EL (cell line): Measurements from ENCODE around the gene BARHL2.

Source experiments
- DNase-seq: peaks from one replicate; pipeline ENCODE4 v3.0.0-alpha.2; 2016

The BARHL2 gene

GRCh38 chr1:90716552-90717355 is at the start of gene BARHL2:
BARHL2 (minus strand) TSS chr1:90717302; CDS start chr1:90717195, 107 bp downstream.
- DNase-seq, result no peak

DNA sequence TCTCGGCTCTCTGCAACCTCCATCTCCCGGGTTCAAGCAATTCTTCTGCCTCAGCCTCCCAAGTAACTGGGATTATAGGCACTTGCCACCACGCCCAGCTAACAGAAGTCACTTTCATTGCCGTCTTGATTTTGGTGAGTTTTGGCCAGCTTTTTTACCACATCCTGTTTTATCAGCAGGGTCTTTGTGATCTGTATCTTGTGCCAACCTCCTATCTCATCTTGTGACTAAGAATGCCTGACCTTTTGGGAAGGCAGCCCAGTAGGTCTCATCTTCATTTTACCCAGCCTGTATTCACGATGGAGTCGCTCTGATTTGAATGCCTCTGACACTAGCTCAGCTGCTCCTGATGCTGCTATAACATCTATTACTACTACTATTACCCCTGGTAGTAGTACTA is 46.8 kb upstream of the BARHL2 start:
- DNase-seq, result no peak

DNA sequence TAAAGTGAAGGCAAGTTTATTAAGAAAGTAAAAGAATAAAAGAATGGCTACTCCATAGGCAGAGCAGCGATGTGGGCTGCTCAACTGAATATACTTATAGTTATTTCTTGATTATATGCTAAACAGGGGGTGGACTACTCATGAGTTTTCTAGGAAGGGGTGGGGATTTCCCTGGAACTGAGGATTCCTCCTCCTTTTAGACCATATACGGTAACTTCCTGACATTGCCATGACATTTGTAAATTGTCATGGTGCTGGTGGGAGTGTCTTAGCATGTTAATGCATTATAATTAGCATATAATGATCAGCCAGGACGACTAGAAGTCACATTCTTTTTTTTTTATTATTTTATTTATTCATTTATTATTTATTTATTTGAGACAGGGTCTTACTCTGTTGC is 46.4 kb upstream of the BARHL2 start:
- DNase-seq, result no peak

DNA sequence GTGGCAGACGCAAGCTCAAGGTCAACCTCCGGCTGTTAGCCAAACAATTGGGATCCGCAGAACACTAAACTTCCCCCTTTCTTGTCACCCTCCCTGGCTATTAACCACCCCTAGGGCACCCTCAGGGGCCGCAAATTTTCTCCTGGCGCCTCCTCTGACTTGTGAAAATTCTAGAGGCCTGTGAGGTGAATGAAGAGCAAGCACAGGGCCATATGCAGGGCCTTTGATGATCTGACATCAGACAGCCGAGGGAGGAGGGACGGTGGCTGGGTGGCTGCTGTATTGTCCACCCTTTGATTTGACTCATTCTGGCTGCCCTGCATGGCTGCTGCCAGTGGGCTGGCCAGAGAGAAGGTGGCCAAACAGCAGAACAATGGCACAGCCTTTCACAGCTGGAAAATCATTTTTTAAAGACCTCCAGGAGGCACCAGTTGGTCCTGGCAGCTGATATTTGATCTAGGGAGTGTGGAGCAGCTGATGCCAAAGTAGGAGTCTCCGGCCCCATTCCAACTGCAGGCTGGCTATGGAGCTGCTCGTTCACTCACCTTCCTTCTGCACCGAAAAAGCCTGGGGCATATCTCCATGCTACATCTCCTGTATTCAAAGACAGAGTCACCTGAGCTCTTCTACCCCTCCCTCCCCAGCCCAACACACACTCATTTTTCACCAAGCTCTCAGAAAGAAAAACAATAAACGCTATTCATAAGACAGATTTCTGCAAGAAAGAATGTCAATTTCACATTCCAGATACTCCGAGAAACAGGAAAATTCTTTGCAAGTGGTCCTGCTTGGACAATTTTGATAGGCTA is 44.9 kb upstream of the BARHL2 start:
- no peak for DNase-seq

GRCh38 chr1:90761156-90761555 is 44.1 kb upstream of the BARHL2 start:
- DNase-seq, result no peak

DNA sequence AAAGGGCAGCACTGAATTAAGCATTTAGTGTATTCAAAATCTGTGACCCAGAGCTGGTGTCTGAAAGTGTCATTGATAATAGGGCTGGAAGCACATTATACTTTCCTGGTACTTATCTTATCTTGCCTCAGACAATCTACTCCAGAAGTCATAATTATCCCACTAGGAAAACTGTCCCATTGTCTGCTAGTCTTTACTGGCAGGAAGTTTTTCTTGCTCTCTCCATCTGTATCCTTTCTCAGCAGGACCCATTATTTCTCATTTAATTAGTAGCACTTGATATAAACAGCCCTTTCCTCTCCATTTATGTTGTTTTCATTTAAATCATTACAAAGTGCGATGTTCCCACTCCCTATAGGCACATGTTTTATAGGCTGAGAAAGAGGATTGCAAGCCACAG is 36.5 kb upstream of the BARHL2 start:
- no peak for DNase-seq

DNA sequence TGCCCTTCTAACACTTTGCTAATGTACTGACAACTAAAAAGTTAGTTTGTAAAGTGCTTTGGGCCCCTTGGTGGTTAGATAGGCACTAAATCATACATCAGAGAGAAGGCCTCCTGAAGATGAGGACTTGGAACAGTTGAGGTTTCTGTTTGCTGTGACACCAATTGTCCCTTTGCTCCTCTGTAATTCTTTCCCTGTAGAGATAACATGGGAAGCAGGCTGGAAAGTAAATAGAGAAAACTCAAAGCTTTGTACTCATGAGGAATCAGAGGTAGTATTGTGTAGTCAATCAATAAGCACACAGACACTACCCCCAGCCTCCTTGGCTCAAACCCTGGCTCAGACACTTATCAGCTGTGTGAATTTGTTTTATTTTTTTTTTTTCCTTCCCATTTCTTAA is 31.6 kb upstream of the BARHL2 start:
- no peak for DNase-seq

- no peak for DNase-seq
Observed at GRCh38 chr1:90746857-90747256, 29.8 kb upstream of the BARHL2 start.

DNA sequence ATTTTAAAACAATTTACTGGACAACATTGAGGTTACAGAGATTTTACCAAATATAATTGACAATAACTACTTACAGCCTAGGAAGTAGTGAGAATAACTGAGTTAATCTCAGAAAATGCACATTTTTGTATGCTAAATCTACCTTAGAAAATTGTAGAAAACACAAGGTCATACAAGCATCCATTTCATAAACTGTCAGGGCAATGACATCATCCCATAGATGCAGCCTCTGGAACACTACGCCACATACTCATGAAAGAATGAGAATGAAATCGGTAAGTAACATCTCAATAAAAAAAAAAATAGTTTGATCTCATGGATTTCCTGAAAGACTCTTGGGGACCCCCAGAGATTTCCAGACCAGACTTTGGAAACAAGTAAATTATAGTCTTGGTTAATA is 28.9 kb upstream of the BARHL2 start:
- no peak for DNase-seq

DNA sequence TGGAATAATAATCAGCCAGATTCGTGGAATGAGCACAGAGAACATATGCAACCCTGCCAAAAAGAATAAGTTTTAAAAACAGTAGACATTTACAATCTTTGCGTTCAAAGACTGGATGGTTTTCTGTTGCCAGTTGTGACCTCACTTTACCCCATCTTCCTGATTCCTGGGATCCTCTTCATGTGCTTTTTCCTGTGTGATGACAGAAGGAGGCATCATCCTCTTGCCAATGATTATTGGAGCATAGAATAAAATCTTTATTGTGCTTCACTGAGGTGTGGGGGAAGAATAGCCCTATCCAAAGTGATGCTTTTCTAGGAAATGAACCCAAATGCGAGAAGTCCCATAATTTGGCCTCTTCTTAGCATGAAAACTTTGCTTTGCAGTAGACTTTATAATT is 15.0 kb upstream of the BARHL2 start:
- DNase-seq, result no peak

DNA sequence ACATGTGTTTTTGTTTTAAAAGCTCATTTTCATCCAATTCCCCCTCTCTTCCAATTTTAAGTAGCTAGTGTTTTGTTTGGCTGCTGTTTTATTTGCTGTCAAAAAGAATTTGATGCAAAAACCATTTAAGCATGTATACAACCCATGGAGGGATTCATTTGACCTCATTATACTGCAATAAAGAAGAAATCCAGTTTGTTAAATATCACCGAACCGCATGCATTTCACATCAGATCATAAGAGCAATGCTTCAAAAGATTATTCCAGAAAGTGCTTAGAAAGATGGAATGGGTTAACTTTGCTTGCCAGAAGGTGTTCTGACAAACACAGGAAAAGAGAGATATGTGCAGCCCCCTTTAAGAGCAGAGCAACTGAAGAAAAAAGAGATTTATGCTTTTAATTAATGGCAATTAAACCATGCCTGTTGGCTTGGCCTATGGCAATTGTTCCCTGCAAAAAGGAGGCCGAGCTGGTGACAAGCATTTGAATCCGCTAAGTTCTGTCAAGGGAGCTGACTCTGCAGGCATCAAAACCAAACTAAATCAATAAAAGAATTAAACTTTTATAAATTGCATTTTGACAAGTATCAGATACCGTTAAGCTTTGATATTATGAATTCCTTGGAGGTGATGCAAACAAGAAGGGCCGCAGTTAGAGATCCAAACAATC is 14.4 kb upstream of the BARHL2 start:
- DNase-seq, result no peak

DNA sequence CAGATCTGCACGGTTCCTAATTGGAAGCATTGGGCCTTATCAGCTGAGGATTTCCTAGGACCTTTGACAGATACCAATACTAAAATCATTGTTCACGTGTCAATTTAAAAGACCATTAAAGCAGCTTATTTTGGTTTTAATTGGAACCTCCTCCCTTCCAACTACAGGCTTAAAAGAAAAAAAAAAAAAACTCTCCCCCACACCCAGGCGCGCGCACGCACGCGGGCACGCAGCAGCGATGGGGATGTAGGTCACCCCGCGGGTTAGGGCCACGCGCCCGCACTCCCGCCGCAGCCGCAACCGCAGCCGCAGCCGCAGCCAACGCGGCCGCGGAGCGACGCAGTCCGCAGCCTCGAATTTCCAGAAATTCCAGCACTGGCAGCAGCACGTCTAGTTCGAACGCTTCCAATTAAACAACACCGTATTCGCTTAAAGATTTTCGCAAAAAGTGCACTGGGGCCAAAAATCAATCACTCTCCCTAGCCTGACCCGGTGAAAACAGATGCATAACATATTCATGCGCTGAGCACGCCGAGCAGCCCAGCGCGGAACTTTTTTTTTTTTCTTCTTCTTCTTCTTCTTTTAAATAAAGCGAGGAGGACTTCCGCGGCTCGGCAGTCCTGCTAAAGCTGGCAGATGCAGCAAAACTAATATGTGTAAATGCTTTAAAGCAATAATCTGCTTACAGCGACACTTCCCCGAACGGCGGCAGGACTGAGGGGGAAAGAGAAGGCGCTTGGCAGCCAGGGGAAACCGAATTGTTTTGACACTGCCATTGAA is 13.3 kb upstream of the BARHL2 start:
- DNase-seq, result no peak

- no peak for DNase-seq
Observed at GRCh38 chr1:90729504-90730242, 12.6 kb upstream of the BARHL2 start.

- DNase-seq, result no peak
Observed at GRCh38 chr1:90728502-90729287, 11.6 kb upstream of the BARHL2 start.

DNA sequence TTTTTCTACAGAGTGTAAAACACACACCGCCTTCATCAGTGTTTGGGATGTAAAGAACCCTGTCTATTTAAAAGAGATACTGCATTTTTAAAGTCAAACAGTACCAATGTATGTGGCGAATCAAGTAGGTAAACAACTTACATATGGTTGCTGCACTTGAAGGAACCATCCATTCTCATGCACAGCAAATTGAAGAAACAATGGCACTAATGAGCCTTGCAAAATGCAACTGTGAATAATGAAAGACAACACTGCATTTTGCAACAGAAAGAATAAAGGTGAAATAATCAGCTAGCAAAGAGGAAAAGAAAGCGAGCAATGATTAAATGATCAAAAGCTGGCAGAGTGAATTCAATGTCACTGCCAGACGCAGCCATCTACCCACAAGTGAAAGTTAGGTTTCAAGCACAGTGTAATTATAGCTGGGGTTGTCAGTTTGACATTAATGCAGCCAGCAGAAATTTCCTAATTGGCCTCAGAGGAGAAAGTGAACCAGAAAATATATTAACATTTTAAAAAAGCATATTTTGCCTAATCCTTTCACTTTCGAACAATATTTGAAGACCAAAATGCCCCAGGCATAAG is 10.9 kb upstream of the BARHL2 start:
- no peak for DNase-seq

DNA sequence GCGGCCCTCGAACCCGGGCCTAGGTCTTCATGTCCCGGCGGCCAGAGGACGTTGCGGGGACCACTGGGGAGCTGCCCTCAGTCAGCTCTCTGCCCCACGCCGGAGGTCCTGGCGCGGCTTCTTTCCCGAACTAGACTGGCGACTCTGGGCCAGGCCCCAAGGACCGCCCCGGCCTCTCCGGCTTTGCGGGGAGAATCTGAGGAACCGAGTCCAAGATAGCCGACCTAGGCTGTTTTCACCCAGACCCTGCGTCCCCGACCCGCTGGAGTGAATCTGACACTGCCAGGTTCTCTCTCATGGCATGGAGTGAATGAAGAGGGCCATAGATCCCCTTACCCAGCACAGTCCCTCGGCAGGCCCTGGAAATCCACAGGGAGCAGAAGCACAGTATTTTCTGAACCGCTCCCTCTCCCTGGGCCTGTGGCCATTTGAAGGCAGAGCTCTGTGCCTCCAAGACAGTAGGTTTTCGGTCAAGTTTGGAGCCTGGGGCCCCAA is 9.9 kb upstream of the BARHL2 start:
- DNase-seq, result no peak

GRCh38 chr1:90726425-90726985 is 9.4 kb upstream of the BARHL2 start:
- no peak for DNase-seq

- DNase-seq, result no peak
Observed at GRCh38 chr1:90725657-90726424, 8.7 kb upstream of the BARHL2 start.

DNA sequence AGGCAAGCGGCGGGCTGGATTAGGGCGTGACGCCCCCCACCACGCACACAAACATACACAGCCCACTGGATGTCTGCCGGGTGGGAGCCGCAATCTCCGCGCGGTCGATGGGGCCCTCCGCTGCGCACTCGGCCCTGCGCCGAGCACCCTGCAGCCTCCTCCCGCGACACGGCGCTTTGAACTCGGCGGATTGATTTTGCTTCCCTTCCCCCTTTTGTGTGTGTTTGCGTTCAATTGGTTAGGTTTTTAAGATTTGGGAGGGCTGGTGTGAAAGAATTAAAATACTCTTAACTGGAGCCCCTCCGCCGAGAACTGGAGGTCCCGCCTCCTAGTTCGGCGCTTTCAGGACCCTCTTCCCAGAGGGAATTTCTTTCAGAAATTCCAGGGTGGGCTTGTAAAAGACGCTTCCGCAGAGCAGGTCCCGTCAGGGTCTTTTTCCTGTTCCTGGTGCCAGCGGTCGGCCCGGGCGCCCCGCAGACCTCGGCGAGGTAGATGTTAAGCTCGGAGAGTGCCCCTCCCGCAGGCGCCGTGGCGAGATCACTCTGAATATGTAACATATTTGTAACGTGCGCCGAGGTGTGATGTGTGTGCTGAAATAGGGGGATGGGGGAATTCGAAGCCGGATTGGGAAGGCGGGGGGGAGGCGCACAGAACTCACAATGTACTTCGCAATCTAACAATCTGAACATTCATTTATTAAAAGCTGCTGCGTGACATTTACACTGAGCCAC is 8.0 kb upstream of the BARHL2 start:
- DNase-seq, result no peak
